NCI-H1417 treated with DMSO at 0.1 percent for 48 hours (cell line): ENCODE measurements around the gene KLF1.
"Not testable (repeated sequence)": the region's sequence is repeated elsewhere in the genome, so short reads cannot be mapped to it uniquely, and the experiment has no call there.

Experiments
- DNase-seq: peaks from one replicate; lab custom pipeline; 2025; lab: John Stamatoyannopoulos, UW

Gene KLF1

DNA sequence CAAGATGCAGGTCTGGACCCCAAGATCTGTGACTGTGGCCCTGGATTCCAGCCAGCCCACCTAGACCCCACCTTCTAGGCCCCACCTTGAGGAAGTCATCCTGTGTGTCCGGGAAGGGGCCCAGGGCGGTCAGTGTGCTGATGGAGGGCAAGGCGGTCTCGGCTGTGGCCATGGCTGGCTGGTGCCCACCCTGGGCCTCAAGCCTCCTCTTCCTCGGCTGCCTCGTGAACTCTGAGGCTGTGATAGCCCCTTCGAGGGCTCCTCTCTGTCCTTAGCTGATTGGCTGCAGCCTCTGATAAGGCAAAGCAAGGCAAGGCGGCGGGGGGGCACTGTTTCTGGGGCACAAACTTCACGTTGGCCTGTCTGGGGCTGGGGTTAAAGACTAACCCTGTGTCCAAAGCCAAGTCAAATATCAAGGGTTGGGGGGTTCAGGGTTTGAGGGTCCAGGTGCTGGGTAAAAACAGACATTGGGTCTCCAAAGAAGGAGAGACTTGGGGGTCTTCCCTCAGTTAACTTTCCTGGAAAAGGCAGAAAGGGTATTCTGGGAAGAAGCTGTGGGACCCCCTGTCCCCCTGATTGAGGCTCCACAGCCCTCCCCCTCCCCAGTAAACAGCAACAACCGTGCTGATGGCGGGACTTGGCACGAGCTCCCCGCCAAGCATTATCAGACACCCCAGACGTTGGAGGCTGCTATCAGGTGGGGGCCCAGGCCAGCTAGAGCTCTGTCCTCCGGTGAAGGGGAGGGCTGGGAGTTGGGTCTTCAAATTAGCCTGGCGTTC is at the start of gene KLF1:
TSS of gene KLF1 (minus strand) at position 233 of the 779 bp plus-strand sequence. CDS start at position 172, 61 bp downstream.
- no peak for DNase-seq

- no peak for DNase-seq
These were observed 49.6 kb upstream of the KLF1 start for GRCh38 chr19:12936582-12936981.

DNA sequence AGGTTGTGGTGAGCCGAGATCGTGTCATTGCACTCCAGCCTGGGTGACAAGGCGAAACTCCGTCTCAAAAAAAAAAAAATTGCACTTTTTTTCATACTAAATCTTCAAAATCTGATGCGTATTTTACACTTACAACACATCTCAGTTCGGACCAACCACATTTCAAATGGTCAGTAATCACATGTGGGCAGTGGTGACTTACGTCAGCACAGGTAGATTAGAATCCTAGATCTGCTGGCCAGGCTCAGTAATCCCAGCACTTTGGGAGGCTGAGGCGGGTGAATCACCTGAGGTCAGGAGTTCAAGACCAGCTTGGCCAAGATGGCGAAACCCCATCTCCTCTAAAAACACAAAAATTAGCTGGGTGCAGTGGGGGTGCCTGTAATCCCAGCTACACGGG is 48.1 kb upstream of the KLF1 start:
- no peak for DNase-seq

DNA sequence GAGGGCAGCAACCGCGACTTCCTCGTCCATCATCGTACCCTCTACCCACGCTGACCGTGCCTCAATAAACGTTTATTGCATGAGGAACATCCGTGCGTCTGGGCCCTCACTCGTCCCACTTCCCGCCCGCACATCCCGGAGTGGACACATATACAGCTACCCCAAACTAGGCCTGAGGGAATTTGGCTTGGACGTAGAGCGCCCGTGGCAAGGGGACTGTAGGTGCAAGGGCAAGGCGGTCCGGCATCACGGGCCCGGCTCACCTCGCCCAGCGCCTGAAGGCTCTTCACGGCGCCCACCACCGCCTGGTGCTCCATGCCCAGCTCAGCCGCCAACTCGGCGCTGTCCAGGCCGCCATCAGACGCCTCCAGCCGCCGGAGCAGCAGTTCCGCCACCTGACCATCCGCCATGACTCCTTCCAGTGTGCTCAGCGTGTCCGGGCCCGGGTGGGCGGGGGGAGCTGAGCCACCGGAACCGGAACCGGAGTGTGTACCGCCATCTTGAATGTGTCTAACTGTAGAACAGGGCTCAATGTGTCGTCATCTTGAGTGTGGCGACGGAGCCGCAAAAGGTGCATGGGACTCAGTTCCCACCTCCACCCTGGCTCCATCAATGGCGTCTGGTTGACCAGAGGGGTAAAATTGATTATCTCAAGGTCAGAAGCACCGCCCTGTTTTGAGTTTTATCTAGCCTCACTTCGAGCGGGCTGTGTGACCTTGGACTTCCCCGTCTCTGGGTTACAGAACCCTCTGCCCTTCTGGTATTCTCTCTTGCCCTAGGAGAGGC is 46.5 kb upstream of the KLF1 start, which contains the start of gene FARSA:
TSS of gene FARSA (minus strand) at position 425 of the 786 bp plus-strand sequence. CDS start at position 410, 15 bp downstream.
- DNase-seq = peak; percentile 60

GRCh38 chr19:12932392-12933286 is 45.6 kb upstream of the KLF1 start:
- no peak for DNase-seq

DNA sequence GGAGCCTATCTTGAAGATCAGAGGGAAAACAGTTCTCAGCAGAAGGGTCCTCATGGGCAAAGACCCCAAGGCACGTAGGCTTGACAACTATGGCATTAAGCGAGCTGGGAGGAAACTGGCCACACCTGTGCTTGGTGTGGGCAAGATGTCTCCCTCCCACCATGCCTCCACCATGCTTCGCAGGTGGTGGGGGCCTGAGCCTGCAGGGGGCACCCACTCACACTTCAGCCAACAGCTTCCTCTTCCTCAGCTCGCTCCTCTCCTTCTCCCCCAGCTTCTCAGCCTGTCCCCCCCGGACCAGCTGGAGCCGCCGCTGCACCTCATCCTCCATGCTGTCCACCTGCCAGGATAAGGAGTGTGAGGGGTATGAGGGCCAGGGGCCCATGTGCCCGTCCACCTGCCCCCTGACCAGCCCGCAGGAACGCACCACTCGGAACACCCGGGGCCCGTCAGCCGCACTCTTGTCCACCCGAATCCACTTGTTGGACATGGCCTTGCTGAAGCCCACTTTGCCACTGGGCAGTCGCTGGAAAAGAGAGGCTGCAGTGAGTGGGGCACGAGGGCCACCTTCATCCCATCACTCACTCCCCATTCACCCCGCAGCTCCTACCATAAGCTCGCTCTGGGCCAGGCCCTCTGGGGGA is 43.1 kb upstream of the KLF1 start:
- DNase-seq = no peak

- DNase-seq = no peak
These were observed 37.8 kb upstream of the KLF1 start for GRCh38 chr19:12924621-12925310.

- no peak for DNase-seq
These were observed 36.0 kb upstream of the KLF1 start for GRCh38 chr19:12922959-12923358.

DNA sequence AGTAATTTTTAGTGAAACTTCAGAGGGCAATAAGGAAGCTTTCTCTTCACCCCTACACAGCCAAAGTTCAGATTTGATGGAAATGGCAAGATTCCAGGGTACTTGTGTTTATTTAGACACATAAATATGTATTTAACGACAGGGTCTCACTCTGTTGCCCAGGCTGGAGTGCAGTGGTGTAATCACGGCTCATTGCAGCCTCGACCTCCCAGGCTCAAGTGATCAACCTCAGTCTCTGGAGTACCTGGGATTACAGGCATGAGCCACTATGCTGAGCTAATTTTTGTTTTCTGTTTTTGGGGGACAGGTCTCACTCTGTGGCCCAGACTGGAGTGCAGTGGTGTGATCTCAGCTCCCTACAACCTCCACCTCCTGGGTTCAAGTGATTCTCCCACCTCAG is 34.0 kb upstream of the KLF1 start:
- DNase-seq = no peak

GRCh38 chr19:12918253-12918652 is 31.3 kb upstream of the KLF1 start:
- no peak for DNase-seq

GRCh38 chr19:12915860-12916259 is 28.9 kb upstream of the KLF1 start:
- not testable (repeated sequence) for DNase-seq

DNA sequence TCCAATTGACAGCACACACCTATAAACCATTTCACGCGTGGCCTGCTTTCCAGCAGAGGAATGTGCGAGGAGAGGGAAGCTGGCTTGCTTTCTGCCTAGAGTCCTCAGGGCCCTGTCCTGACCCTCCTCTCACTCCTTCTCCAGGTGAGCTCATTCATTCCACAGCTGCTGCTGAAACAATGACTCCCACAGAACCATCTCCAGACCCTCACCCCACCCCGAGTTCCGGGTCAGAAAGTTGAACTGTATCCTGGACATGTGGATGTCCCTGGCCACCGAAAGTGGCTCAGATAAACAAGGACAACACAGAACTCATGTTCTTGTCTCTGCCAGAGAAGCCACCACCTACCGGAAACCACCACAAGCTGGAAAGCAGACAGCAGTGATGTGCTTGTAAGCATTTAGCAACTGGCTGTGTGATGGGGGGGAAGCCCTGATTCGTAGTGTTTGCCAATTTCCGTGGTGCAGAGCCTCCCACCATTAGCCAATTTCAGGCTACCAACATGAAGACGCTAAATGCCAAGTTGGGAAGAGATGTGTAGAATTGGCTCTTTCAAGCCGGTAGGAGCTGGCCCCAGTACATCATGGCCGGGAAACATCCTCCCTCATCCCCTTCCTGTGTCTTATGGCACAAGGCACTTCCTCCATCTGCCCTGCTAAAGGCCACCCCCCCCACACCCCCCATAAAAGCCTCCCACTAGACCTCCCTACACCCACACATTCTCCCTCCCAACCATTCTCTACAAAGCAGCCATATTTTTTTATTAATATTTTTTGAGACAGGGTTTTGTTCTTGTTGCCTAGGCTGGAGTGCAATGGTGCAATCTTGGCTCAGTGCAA is 27.1 kb upstream of the KLF1 start:
- DNase-seq = no peak

DNA sequence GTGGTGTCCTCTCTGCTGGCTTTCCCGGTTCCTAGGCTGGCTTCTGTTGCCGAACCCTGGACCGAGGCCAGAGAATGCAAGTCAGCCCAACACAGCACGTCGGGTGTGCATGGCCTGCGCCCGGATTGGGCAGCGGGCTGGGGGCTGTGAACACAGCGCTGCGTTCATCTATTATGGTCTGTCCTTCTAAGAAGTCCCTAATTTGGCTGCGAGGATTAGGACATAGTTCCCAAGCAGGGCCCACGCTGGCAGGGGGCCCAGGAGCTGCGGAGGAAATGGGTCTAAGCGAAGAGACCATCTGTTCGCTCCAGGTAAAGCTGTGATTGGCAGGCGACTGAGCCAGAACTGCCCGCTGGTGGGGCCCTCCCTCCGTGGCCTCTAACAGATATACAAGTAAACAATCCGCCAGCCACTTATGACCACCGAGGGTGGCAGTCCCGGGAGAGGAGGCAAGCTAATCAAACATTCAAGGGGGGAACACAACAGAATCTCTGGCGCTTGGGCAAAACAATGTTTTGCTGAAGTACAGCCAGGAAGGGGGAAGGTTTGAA is 26.1 kb upstream of the KLF1 start:
- peak; percentile 99 for DNase-seq

DNA sequence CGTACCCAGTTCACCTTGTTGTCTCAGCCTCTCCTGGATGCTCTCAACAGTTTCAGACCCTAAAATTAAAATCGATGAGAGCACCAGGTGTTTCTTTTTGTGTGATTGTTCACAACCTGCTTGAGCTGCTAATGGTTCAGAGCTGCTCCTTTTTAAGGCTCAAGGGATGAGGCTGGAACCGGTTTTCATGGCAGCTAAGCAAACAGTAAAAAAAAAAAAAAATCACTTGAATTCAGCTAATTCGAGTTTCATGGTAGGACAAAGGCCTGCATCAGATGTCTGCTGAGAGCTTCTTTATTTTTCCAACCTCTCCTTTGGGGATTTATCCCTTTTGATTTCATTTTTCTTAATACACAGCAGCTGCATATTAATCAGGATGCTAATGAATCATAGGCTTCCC is 25.6 kb upstream of the KLF1 start:
- DNase-seq = peak; percentile 98

GRCh38 chr19:12907166-12907565 is 20.2 kb upstream of the KLF1 start:
- DNase-seq = no peak

DNA sequence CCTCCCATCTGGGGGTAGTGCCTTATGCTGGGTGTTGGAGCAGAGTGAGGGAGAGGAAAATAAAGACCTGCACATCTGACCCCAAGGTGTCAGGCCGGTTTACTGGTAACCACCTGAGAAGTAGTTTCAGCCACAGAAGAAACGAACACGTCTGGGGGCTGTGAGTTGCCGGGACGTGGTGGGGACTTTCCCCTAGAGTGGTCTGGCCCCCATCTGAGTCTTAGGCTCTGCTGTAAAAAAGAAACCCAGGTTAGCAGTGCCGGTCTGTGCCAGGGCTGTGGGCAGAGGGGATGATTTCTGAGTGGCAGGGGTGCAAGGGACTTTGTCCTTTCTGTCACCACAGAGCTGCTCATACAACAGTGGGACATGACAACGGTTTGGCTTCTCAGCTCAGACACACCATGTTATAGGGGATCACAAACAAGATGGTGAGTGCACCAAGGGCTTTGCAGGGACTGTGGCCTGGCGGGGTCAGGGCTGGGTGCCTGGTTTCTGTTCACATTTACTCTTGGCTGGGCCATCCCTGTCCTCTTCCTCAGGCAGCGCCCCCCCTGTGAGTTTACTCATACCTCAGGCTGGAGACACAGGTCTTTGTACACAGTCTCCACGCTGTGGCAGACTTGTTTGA is 13.0 kb upstream of the KLF1 start:
- DNase-seq = no peak

DNA sequence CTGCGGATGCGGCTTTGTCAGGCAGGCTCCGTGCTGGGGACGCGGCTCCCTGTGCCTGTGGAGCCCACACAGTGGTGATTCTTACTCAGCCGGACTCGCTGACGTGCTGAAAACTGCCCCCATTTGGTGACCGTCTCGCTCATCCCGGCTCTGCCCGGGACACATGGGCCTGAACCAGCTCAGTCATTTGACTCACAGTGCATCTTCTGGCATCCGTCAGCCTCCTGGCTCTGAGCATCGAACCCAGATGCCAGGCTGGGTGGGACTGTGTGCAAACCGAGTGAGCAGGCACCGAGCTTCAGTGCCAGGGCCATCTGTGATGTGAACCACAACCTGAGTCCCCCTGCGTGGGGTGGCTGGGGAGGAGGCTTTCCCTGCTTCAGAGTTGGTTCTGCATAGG is 9.5 kb upstream of the KLF1 start:
- DNase-seq = no peak

GRCh38 chr19:12893582-12893981 is 6.6 kb upstream of the KLF1 start:
- no peak for DNase-seq

DNA sequence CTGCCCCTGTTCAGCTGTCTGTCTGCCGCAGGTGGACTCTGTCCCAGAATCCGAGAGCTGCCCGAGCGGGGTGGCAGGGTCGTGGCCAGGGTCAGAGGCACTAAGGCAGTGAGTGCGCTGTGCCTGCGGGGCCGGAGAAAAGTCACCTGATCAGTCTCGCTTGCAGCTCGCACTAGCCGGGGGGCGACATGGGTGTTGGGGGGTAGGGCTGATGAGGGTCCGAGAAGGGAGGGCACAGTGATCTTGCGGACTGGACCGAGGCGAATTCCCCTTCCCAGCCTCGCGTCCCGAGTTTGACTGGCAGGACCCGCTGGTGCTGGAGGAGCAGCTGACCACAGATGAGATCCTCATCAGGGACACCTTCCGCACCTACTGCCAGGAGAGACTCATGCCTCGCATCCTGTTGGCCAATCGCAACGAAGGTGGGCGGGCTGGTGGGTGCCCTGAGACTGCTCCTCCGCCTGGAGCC is 4.6 kb upstream of the KLF1 start:
- no peak for DNase-seq
